Fibroblast of lung (primary cell): ENCODE data around the gene SNRNP200. TPM values are rescaled to one million over a fixed set of nuclear protein-coding genes. Genes with fewer than 3 reads are reported as not detected.
A peak's percentile ranks its signal among the peaks of the same experiment; 100 is the strongest.

Source experiments
- DNase-seq, 2 donors: peaks; one replicate each; pipeline versions ENCODE4 v3.0.0 to v3.0.0-alpha.2; 2010; ENCODE audit warnings: low read depth in 2 of 2
- H2AFZ ChIP-seq: 2 replicates; pipeline ENCODE4 v1.5.1; 2012; ENCODE audit warnings: low read length, control low read depth, inconsistent platforms
- H3K27ac ChIP-seq: 2 replicates; pipeline ENCODE4 v1.5.1; 2011; ENCODE audit warnings: low read length, control low read depth; ENCODE audit not compliant: insufficient read depth
- H3K27me3 ChIP-seq: 2 replicates; pipeline ENCODE4 v1.5.1; 2011; ENCODE audit warnings: mild to moderate bottlenecking, low read length; ENCODE audit not compliant: control insufficient read depth, insufficient read depth
- H3K36me3 ChIP-seq: 2 replicates; pipeline ENCODE4 v1.5.1; 2011; ENCODE audit warnings: low read length; ENCODE audit not compliant: control insufficient read depth, insufficient read depth
- H3K4me1 ChIP-seq: 2 replicates; pipeline ENCODE4 v1.5.1; 2011; ENCODE audit warnings: low read length; ENCODE audit not compliant: control insufficient read depth, insufficient read depth; ENCODE audit errors: extremely low read depth
- H3K4me2 ChIP-seq: 2 replicates; pipeline ENCODE4 v1.5.1; 2011; ENCODE audit warnings: low read length, control low read depth; ENCODE audit not compliant: insufficient read depth; ENCODE audit errors: extremely low read depth
- H3K4me3 ChIP-seq, 4 experiments: fragments of 200-600 bp in 1 of 4; sonication (generic) in 1 of 4; replicated peaks in 1 of 4; 2 replicates each; pipeline ENCODE4 v1.5.1; 2011 to 2016; ENCODE audit warnings: low read length in 4 of 4, low read depth in 3 of 4, mild to moderate bottlenecking in 3 of 4, control low read depth in 2 of 4, inconsistent platforms in 1 of 4, mixed read lengths in 1 of 4; ENCODE audit not compliant: insufficient read depth in 1 of 4; ENCODE audit errors: control extremely low read depth in 1 of 4
- H3K79me2 ChIP-seq: 2 replicates; pipeline ENCODE4 v1.5.1; 2012; ENCODE audit warnings: mild to moderate bottlenecking, low read length, inconsistent platforms; ENCODE audit not compliant: control insufficient read depth, insufficient read depth
- H3K9ac ChIP-seq: 2 replicates; pipeline ENCODE4 v1.5.1; 2011; ENCODE audit warnings: mild to moderate bottlenecking, low read length, control low read depth; ENCODE audit not compliant: insufficient read depth
- H3K9me3 ChIP-seq: 2 replicates; pipeline ENCODE4 v1.5.1; 2012; ENCODE audit warnings: low read depth, low read length; ENCODE audit not compliant: control insufficient read depth, insufficient read depth
- H4K20me1 ChIP-seq: 2 replicates; pipeline ENCODE4 v1.5.1; 2011; ENCODE audit warnings: low read length; ENCODE audit not compliant: control insufficient read depth, insufficient read depth; ENCODE audit errors: extremely low read depth
- CTCF ChIP-seq, 2 donors: IDR thresholded peaks in 1 of 2; conservative IDR thresholded peaks in 1 of 2; 1 replicate in 1 of 2; 2 replicates in 1 of 2; pipeline ENCODE4 v1.5.1; 2011 to 2012; ENCODE audit warnings: low read length in 2 of 2, control low read depth in 1 of 2, inconsistent platforms in 1 of 2, low read depth in 1 of 2, mild to moderate bottlenecking in 1 of 2
- EZH2 ChIP-seq: IDR thresholded peaks from 2 replicates; pipeline ENCODE4 v1.5.1; 2012; ENCODE audit warnings: low read length, control low read depth, mild to moderate bottlenecking; ENCODE audit errors: missing control alignments
- polyA minus RNA-seq: library from RNA; depleted of rRNA, polyadenylated mRNA; stranded (reverse); fragments of >200 nt; gene quantifications from 2 replicates; pipeline ENCODE4 v1.2.3, GENCODE V29; 2011; ENCODE audit warnings: low replicate concordance
- polyA plus RNA-seq, 2 donors: library from polyadenylated mRNA; depleted of rRNA in 1 of 2; stranded (reverse) in 1 of 2; unstranded in 1 of 2; fragments of >200 nt; gene quantifications; 2 replicates each; pipeline ENCODE4 v1.2.1, GENCODE V29; 2011 to 2012; ENCODE audit warnings: missing spikeins in 1 of 2
- total RNA-seq: library from RNA; depleted of rRNA; stranded (reverse); fragments of >200 nt; gene quantifications from 2 replicates; pipeline ENCODE4 v1.2.1, GENCODE V29; 2014

Gene SNRNP200
- 39.8 and 49.4 TPM in 2 replicates for total RNA-seq
- polyA plus RNA-seq = 65.0 and 102 TPM in 2 replicates
- polyA plus RNA-seq (2012) = 65.1 and 91.1 TPM in 2 replicates
- 338 and 339 TPM in 2 replicates for polyA minus RNA-seq

- H3K9me3 ChIP-seq = no peaks in the 10 kb centered on the region
- peak within 1 kb of the TSS; percentile 83 for H3K9ac ChIP-seq
- peak within 1 kb of the TSS; percentile 81 for H3K27ac ChIP-seq
- H3K79me2 ChIP-seq = peaks cover 15% of the 10 kb centered on the region
- H3K4me3 ChIP-seq = peak within 1 kb of the TSS; percentile 62 to 99 (median 95)
- TF ChIP-seq CTCF (conservative IDR thresholded peaks at IDR 0.05 in 1 of 2, IDR thresholded peaks at IDR 0.05 in 1 of 2; ENCODE audit: low read depth in 1 of 2, low read length in 2 of 2) (no peak), EZH2 (no peak)
- peaks cover 13% of the 10 kb centered on the region for H3K36me3 ChIP-seq
- peak within 1 kb of the TSS; percentile 90 for H2AFZ ChIP-seq
- H3K27me3 ChIP-seq = no peaks in the 10 kb centered on the region
- DNase-seq = peak; percentile 79 to 80
- no peaks in the 10 kb centered on the region for H4K20me1 ChIP-seq
- H3K4me1 ChIP-seq = peaks cover 5% of the 10 kb centered on the region
- peak within 1 kb of the TSS; percentile 85 for H3K4me2 ChIP-seq
Observed at GRCh38 chr2:96305091-96305978, at the start of gene SNRNP200. TSS of gene SNRNP200 (minus strand) at chr2:96305546. CDS start at chr2:96305437, 109 bp downstream.

DNA sequence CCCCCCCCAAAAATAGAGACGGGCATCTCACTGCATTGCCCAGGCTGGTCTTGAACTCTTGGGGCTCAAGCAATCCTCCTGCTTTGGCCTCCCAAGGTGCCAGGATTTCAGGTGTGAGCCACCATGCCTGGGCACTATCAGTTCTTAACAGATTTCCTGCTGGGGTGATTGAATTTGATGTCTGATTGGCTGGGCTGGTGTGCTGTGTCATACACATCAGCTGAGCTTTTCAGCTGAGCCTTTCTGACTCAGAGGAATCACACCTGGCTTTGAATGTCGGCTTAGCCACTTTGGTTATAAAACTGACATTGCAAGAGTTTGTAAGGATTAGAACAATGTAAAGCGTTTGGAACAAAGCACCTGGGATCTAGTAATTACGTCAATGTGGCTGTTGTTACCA is 49.1 kb upstream of the SNRNP200 start:
- no peaks in the 10 kb centered on the region for H4K20me1 ChIP-seq
- no peak overlapping the region for H3K27ac ChIP-seq
- no peak overlapping the region for H3K9ac ChIP-seq

More for the DNA sequence above, 49.1 kb upstream of the SNRNP200 start:
- TF ChIP-seq EZH2 (no peak), CTCF (conservative IDR thresholded peaks at IDR 0.05 in 1 of 2, IDR thresholded peaks at IDR 0.05 in 1 of 2; ENCODE audit: low read depth in 1 of 2, low read length in 2 of 2) (no peak)
- DNase-seq = no peak
- H3K9me3 ChIP-seq = no peaks in the 10 kb centered on the region
- H3K27me3 ChIP-seq = no peaks in the 10 kb centered on the region
- no peak overlapping the region for H2AFZ ChIP-seq
- peaks cover 5% of the 10 kb centered on the region for H3K4me1 ChIP-seq
- no peaks in the 10 kb centered on the region for H3K79me2 ChIP-seq
- no peak overlapping the region for H3K4me3 ChIP-seq
- peaks cover 6% of the 10 kb centered on the region for H3K36me3 ChIP-seq
- no peak overlapping the region for H3K4me2 ChIP-seq
